Measurements from ENCODE around the gene RPS6KA2.
"Not testable (repeated sequence)": the region's sequence is repeated elsewhere in the genome, so short reads cannot be mapped to it uniquely, and the experiment has no call there.

Gene RPS6KA2

GRCh38 chr6:166583230-166583965 is 43.7 kb downstream of the RPS6KA2 start:
- DNase-seq (ENCODE audit: extremely low read depth, insufficient read length) = no peak
- Histone ChIP-seq H3K27me3 (replicated peaks; ENCODE audit: control insufficient read depth, insufficient read depth, low read length) (no peaks in the 10 kb centered on the region), H3K4me3 (replicated peaks; ENCODE audit: low read depth, low read length) (no peak overlapping the region), H3K36me3 (ENCODE audit: control insufficient read depth, insufficient read depth, low read length) (no peaks in the 10 kb centered on the region)
- no peak for TF ChIP-seq CTCF (IDR thresholded peaks at IDR 0.05; ENCODE audit: insufficient read depth, low read length, poor library complexity, severe bottlenecking)

GRCh38 chr6:166582258-166582657 is 44.8 kb downstream of the RPS6KA2 start:
- no peak for TF ChIP-seq CTCF (IDR thresholded peaks at IDR 0.05; ENCODE audit: insufficient read depth, low read length, poor library complexity, severe bottlenecking)
- Histone ChIP-seq H3K36me3 (ENCODE audit: control insufficient read depth, insufficient read depth, low read length) (no peaks in the 10 kb centered on the region), H3K27me3 (replicated peaks; ENCODE audit: control insufficient read depth, insufficient read depth, low read length) (no peaks in the 10 kb centered on the region), H3K4me3 (replicated peaks; ENCODE audit: low read depth, low read length) (no peak overlapping the region)
- no peak for DNase-seq (ENCODE audit: extremely low read depth, insufficient read length)

- H3K36me3 ChIP-seq (ENCODE audit: control insufficient read depth, insufficient read depth, low read length) = not testable (repeated sequence)
These were observed 45.2 kb downstream of the RPS6KA2 start for GRCh38 chr6:166581801-166582200.

GRCh38 chr6:166581091-166581511 is 46.0 kb downstream of the RPS6KA2 start:
- DNase-seq (ENCODE audit: extremely low read depth, insufficient read length) = no peak
- Histone ChIP-seq H3K36me3 (ENCODE audit: control insufficient read depth, insufficient read depth, low read length) (no peaks in the 10 kb centered on the region), H3K4me3 (replicated peaks; ENCODE audit: low read depth, low read length) (no peak overlapping the region), H3K27me3 (replicated peaks; ENCODE audit: control insufficient read depth, insufficient read depth, low read length) (no peaks in the 10 kb centered on the region)
- TF ChIP-seq CTCF (IDR thresholded peaks at IDR 0.05; ENCODE audit: insufficient read depth, low read length, poor library complexity, severe bottlenecking) = no peak

More at GRCh38 chr6:166581801-166582200, 45.2 kb downstream of the RPS6KA2 start:
- not testable (repeated sequence) for DNase-seq (ENCODE audit: extremely low read depth, insufficient read length); H3K4me3 ChIP-seq (replicated peaks; ENCODE audit: low read depth, low read length); H3K27me3 ChIP-seq (replicated peaks; ENCODE audit: control insufficient read depth, insufficient read depth, low read length)

- no peaks in the 10 kb centered on the region for H3K36me3 ChIP-seq (ENCODE audit: control insufficient read depth, insufficient read depth, low read length)
- H3K27me3 ChIP-seq (replicated peaks; ENCODE audit: control insufficient read depth, insufficient read depth, low read length) = no peaks in the 10 kb centered on the region
- TF ChIP-seq CTCF (IDR thresholded peaks at IDR 0.05; ENCODE audit: insufficient read depth, low read length, poor library complexity, severe bottlenecking) = no peak
- no peak for DNase-seq (ENCODE audit: extremely low read depth, insufficient read length)
- no peak overlapping the region for H3K4me3 ChIP-seq (replicated peaks; ENCODE audit: low read depth, low read length)
These were observed 46.7 kb downstream of the RPS6KA2 start for GRCh38 chr6:166580076-166581050.
